ENCODE data around the gene TMEM135. TPM values are rescaled to one million over a fixed set of nuclear protein-coding genes. Genes with fewer than 3 reads are reported as not detected.
A peak's percentile ranks its signal among the peaks of the same experiment; 100 is the strongest.
"Not testable (repeated sequence)": the region's sequence is repeated elsewhere in the genome, so short reads cannot be mapped to it uniquely, and the experiment has no call there.

TMEM135 gene
- total RNA-seq, 4 donors from 2014 or later = 7.9 to 38.7 (median 18.9) TPM

- in situ Hi-C loops (cut with MboI; ENCODE audit: low sequenced_read_pairs in 4 of 4) (loop anchor here in 1 of 4 donors (10.0 kb wide), 1 partner anchor 59 kb away; no protein-coding TSS in a partner anchor), intact Hi-C loops (cut with DNase I; ENCODE audit: low total_unique reads) (no loop called here)
- TF ChIP-seq, protein P1, sequence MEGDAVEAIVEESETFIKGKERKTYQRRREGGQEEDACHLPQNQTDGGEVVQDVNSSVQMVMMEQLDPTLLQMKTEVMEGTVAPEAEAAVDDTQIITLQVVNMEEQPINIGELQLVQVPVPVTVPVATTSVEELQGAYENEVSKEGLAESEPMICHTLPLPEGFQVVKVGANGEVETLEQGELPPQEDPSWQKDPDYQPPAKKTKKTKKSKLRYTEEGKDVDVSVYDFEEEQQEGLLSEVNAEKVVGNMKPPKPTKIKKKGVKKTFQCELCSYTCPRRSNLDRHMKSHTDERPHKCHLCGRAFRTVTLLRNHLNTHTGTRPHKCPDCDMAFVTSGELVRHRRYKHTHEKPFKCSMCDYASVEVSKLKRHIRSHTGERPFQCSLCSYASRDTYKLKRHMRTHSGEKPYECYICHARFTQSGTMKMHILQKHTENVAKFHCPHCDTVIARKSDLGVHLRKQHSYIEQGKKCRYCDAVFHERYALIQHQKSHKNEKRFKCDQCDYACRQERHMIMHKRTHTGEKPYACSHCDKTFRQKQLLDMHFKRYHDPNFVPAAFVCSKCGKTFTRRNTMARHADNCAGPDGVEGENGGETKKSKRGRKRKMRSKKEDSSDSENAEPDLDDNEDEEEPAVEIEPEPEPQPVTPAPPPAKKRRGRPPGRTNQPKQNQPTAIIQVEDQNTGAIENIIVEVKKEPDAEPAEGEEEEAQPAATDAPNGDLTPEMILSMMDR (IDR thresholded peaks at IDR 0.05 in 4 of 5, conservative IDR thresholded peaks at IDR 0.05 in 1 of 5) = no peak
- TF ChIP-seq POLR2A (IDR thresholded peaks at IDR 0.05) = no peak
Observed at GRCh38 chr11:87144252-87144651, 106.5 kb downstream of the TMEM135 start.

DNA sequence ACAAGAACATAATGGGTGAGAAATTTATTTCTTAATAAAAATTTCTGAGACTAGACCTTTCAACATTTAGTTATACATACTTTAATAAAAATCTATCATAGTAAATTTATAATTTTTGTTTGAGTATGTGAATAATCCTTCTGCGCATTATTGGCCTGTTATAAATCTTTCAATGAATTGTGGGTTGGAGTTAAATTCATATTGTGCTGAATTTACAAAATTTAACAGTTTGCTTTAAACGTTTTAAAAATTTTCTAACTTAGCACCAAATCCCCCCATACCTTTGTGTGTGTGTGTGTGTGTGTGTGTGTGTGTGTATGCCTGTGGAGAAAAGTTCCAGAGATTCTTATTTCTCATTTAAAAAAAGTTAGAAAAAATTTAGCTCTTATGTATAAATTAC is 111.0 kb downstream of the TMEM135 start:
- H3K36me3 ChIP-seq = no peaks in the 10 kb centered on the region
- H3K4me3 ChIP-seq = no peak overlapping the region
- no peak for DNase-seq
- no peak for ATAC-seq
- TF ChIP-seq, protein P1 (IDR thresholded peaks at IDR 0.05 in 4 of 5, conservative IDR thresholded peaks at IDR 0.05 in 1 of 5) = no peak
- no peak for TF ChIP-seq POLR2A (IDR thresholded peaks at IDR 0.05)
- intact Hi-C loops (cut with DNase I; ENCODE audit: low total_unique reads) (no loop called here), in situ Hi-C loops (cut with MboI; ENCODE audit: low sequenced_read_pairs in 4 of 4) (loop anchor here in 1 of 4 donors (10.0 kb wide), 1 partner anchor 64 kb away; no protein-coding TSS in a partner anchor)
- no peaks in the 10 kb centered on the region for H3K27me3 ChIP-seq
- H3K9me3 ChIP-seq = no peaks in the 10 kb centered on the region
- no peak overlapping the region for H3K27ac ChIP-seq
- peaks cover 0 to 9% of the 10 kb centered on the region in 2 donors for H3K4me1 ChIP-seq

More at GRCh38 chr11:87144252-87144651, 106.5 kb downstream of the TMEM135 start:
- Histone ChIP-seq H3K27ac (no peak overlapping the region), H3K27me3 (no peaks in the 10 kb centered on the region), H3K4me1 (peaks cover 0 to 9% of the 10 kb centered on the region in 2 donors), H3K9me3 (no peaks in the 10 kb centered on the region), H3K4me3 (no peak overlapping the region), H3K36me3 (peaks cover 0 to 3% of the 10 kb centered on the region in 2 donors)
- ATAC-seq (no peak), DNase-seq (no peak)

DNA sequence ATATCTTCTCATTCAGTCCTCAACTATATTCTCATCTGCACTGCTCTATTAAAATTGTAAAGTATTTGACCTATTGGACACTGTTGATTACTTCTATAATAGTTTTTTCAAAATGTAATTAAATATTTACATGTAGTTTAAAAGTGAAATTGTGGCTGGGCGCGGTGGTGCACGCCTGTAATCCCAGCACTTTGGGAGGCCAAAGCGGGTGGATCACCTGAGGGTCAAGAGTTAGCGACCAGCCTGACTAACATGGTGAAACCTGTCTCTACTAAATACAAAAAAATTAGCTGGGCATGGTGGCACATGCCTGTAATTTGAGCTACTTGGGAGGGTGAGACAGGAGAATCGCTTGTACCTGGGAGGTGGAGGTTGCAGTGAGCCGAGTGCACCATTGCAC is 112.0 kb downstream of the TMEM135 start:
- intact Hi-C loops (cut with DNase I; ENCODE audit: low total_unique reads); H3K4me3 ChIP-seq; H3K36me3 ChIP-seq; H3K9me3 ChIP-seq; ATAC-seq; H3K27me3 ChIP-seq; H3K27ac ChIP-seq; H3K4me1 ChIP-seq; DNase-seq: not testable (repeated sequence)
- in situ Hi-C loops (cut with MboI; ENCODE audit: low sequenced_read_pairs in 4 of 4) = loop anchor here in 1 of 4 donors (10.0 kb wide), 1 partner anchor 65 kb away; no protein-coding TSS in a partner anchor

DNA sequence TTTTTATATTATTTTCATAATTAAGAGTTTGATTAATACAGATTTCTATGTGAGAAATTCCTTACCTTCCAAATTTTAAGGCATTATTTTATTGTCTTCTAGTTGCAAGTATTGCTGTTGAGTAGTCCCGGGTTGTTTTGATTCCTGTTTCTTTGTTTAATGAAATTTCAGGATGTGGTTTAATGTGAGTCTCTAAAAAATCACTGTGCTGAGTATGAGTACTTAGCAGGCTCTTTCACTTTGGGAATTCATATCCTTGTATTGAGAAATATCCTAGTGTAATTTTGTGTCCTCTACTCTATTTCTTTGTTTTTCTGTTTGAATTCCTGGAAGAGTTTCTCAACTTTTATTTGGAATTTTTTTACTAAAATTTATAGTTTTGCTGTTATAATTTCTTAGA is 113.2 kb downstream of the TMEM135 start:
- H3K27ac ChIP-seq = peak overlapping the region in 2 of 4 donors; percentile 0 to 33
- in situ Hi-C loops (cut with MboI; ENCODE audit: low sequenced_read_pairs in 4 of 4) (no loop called here), intact Hi-C loops (cut with DNase I; ENCODE audit: low total_unique reads) (no loop called here)
- TF ChIP-seq POLR2A (IDR thresholded peaks at IDR 0.05) = no peak
- TF ChIP-seq, protein P1 (IDR thresholded peaks at IDR 0.05 in 4 of 5, conservative IDR thresholded peaks at IDR 0.05 in 1 of 5) = no peak
- H3K4me3 ChIP-seq = no peak overlapping the region
- peaks cover under 1 to 4% of the 10 kb centered on the region in 2 donors for H3K4me1 ChIP-seq
- H3K9me3 ChIP-seq = no peaks in the 10 kb centered on the region
- H3K36me3 ChIP-seq = no peaks in the 10 kb centered on the region
- no peaks in the 10 kb centered on the region for H3K27me3 ChIP-seq
- DNase-seq (no peak), ATAC-seq (peak in 1 of 2 donors; percentile 36)

DNA sequence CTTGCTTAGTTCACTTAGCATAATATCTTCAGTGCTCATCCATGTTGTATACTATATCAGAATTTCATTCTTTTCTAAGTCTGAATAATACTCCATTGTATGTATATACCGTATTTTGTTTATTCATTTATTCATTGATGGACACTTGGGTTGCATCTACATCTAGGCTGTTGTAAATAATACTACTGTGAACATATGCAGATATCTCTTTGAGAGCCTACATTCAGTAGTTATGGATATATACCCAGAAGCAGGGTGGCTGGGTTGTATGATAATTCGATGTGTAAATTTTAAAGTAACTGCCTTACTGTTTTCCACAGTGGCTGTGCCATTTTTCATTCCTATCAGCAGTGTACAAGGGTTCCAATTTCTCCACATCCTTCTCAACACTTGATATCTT is 116.5 kb downstream of the TMEM135 start:
- intact Hi-C loops (cut with DNase I; ENCODE audit: low total_unique reads) (no loop called here), in situ Hi-C loops (cut with MboI; ENCODE audit: low sequenced_read_pairs in 4 of 4) (no loop called here)
- Histone ChIP-seq H3K9me3 (no peaks in the 10 kb centered on the region), H3K27me3 (no peaks in the 10 kb centered on the region), H3K27ac (no peak overlapping the region), H3K36me3 (no peaks in the 10 kb centered on the region), H3K4me1 (peaks cover 0 to 10% of the 10 kb centered on the region in 2 donors), H3K4me3 (no peak overlapping the region)
- no peak for DNase-seq
- ATAC-seq = no peak
- TF ChIP-seq, protein P1 (IDR thresholded peaks at IDR 0.05 in 4 of 5, conservative IDR thresholded peaks at IDR 0.05 in 1 of 5) = no peak
- TF ChIP-seq POLR2A (IDR thresholded peaks at IDR 0.05) = no peak

Measured in gastrocnemius medialis (tissue), 4 donors.